CD4-positive, alpha-beta T cell treated with Interleukin-4 for 1 hour (primary cell): ENCODE measurements around the gene TENT4A.

Experiments
- DNase-seq, 2 donors: peaks; one replicate each; pipeline ENCODE4 v3.0.0-alpha.2; 2020 to 2022

TENT4A gene

GRCh38 chr5:6718718-6719117, 5.5 kb downstream of the TENT4A start:
- DNase-seq: peak in 1 of 2 donors; percentile 4

DNA sequence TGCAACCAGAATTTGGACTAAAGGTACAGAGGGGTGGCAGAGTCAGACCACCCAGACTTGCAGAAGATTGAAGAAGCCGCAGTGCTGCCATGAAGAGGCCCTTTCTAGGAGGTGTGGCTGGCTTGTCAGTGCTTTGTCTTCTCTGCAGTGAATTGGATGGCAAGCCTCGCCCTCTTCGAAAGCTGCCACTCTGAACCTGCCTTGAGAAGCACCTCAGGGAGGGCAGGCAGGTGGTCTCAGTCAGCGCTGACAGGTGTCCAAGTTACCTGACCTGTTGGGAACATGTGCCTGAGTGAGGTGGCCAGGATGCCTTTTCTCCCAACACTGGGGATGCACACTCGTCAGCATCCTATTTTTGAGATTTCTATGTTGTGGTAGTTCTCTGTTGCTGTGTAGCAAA, 6.2 kb downstream of the TENT4A start:
- DNase-seq: peak in 1 of 2 donors; percentile 5

GRCh38 chr5:6719896-6720560, 6.8 kb downstream of the TENT4A start:
- peak in 1 of 2 donors; percentile 9 for DNase-seq

GRCh38 chr5:6720561-6720921, 7.3 kb downstream of the TENT4A start:
- DNase-seq: no peak

DNA sequence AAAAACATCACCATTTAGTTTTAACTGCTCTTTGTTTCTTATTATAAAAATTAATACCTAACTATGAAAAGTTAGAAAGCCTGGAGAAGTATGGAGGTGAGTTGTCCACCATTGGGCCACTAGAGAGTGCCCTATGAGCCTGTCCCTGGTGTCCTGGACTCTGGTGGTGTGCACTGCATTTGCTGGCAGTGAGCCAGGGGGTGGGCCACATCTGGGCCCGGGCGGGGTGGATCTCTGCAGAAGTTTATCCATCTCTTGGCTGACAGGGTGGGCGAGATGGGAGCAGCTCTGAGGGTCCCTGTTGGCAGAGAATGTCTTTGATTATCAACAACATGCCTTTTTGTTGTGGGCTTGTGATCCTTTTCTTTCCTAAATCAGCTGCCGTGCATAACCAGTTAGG, 8.2 kb downstream of the TENT4A start:
- DNase-seq: peak in 1 of 2 donors; percentile 7

GRCh38 chr5:6722015-6722414, 8.8 kb downstream of the TENT4A start:
- peak in 1 of 2 donors; percentile 11 for DNase-seq

DNA sequence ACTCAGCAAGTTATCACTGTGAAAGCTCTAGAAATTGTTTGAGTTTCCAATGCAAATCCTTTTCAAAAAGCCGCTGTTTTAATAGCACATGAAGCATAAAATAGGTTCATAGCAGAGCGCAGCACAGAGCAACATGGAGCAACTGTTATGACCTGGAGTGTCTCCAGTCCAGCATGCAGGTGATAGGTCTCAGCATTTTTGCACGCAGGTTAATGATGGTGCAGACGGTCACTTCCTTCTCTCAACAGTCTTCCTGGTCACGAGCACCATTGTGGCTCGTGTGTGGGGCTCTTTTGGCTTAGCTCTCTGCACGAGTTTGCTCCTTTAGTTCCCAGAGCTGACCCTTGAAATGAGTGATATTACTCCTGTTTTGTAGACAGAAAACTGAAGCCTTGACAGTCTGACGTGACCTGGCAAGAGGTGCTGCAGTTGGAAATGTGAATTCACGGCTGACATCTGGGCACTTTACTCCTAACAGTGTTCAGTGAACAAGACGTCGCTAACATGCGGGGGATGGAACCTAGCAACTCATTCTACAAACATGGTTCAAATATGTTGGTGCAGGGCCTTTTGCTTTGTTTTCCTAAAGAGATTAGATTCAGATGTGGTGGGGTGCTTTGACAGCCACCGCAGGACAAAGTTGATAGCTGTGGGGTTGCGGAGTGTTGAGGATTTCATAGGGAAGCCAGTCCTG, 10.0 kb downstream of the TENT4A start:
- no peak for DNase-seq

DNA sequence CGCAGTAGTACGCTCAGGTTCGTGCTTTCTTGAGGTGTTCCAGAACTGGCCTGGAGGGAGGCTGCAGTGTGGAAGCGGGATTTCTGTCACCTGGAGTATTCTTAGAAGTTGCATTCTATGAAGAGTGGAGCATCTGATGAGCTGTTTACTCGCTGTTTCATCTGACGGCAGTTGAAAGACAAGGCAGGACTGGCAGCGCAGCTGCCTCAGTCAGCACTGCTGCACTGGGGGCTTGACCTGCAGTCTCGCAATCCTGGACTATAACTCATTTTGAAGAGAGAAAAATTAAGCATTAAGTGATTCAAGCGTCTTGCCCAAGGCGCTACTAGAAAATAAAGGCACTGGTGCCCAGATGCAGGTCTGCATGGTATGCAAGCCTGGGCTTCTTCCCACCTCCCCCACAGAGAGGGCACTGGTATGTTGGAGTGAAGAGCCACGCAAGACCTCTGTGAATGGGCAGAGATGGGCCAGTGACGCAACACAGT, 10.6 kb downstream of the TENT4A start:
- no peak for DNase-seq

DNA sequence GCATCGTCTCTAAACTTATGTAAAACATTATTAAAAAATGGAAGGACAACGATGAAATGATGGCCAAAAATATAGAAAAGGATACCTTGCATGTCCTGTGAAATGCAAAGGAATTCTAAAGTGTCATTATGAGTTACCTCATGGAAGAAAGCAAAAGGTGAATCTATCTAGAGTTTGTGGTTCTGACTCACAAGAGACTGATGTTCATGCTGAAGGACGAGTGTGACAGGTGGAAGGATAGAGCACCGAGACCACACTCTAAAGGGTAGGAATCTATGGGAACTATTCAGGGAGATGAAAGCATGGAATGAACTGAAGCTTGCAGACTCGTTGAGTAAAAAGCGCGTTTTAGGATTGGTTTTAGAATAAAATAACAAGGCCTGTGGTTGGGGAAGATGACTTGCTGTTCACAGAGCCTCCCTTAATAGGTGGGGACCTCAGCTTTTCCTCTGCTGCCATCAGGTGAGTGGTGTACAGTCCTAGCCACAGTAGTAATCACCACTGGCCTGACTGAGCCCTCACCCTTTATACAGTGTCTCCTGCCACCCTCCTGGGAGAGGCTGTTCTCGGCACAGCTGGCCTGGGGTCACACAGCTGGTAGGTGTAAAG, 11.2 kb downstream of the TENT4A start:
- no peak for DNase-seq

DNA sequence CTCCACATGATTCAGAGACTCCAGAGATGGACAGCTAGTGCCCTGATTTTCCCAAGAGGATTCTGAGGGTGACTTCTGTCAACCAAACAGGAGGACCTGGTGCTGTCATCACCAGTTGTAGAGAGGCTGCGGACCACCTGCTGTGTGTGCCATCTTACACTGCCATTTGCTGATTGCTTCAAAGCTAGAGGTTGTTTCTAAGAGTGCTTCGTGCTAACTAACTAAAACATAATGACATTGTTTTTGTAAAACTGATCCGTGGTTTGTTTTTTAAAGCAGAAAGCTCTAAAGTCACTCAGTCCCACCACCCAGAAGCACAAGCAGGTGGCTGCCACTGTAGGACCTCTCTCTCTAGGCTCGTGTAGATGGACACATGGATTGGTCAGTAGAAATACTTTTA, 12.2 kb downstream of the TENT4A start:
- DNase-seq: no peak

GRCh38 chr5:6726006-6726405, 12.8 kb downstream of the TENT4A start:
- no peak for DNase-seq

DNA sequence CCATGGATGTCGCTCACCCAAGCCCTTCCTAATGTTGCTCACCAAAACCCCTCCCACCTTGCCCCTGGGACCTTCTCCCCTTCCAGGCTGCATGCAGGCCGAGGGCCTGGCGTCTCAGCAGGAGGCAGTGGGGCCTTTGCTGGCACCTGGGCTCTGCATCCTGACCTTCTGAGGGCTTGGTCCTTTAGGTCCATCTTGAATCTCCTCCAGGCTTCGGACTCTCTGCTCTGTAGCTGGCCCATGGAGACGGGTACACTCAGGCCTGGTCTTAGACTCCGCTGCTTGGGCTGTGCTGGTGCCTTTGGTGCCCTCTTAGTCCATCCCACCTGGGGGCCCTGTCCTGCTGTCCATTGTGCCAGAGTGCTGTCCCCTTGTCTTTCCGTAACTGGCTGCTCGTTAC, 14.0 kb downstream of the TENT4A start:
- no peak for DNase-seq

DNA sequence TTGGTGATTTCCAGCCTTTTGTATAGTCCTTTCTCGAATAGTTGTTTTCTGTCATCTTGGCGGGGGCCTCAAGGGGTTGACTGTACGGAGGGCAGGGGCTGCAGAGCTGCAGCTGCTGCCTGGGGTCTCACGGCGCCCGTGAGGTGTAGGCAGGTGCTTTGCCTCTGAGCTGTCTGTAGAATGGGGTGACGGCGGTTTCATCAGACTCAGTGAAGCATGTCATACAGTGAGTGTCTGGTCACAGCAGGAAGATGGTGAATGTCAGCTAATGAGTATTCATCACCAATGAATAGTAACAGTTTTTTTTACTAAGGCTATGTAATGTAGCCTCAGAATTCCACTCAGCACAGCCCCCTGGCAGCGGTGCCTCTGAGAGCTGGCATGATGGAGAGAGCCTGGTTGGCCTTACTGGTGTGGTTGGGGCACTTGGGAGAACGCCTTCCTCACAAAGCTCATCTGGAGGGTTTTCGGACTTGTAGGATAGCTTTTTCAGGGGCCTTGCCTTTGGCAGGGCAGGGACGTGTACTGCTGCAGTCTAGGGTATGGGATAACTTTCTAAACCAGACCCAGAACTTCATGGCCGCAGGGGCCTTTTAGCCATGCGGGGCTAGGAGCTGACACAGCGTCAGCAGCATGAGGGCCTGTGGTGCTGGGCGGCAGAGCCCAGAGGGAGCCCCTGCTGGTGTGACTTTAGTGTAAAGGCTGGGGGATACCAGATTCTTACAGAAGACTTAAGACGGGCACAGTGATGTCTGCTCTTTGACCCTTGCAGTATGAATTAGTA, 15.0 kb downstream of the TENT4A start:
- DNase-seq: no peak

GRCh38 chr5:6728795-6729183, 15.6 kb downstream of the TENT4A start:
- DNase-seq: no peak

- peak; percentile 39 to 41 for DNase-seq
These were observed 16.4 kb downstream of the TENT4A start for GRCh38 chr5:6729386-6730310.

- DNase-seq: no peak
These were observed 17.2 kb downstream of the TENT4A start for GRCh38 chr5:6730407-6730806.

DNA sequence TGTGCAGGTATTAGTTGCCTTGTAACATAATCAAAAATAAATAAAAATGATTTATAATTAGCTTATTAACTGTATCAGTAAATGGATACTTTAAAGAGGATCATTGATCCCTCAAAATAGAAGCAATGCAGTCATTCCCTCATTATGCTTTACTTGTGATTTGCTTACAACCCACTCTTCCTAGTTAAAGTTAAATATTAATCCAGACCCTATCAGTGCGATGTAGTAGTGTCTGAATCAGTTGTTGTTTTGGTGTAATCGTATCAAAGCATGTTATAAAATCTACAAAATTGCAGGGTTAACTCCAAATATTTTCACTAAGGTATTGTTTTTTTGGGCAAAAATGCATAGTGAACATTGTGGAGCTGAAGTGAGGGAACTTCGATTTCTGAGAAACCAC, 17.6 kb downstream of the TENT4A start:
- no peak for DNase-seq

DNA sequence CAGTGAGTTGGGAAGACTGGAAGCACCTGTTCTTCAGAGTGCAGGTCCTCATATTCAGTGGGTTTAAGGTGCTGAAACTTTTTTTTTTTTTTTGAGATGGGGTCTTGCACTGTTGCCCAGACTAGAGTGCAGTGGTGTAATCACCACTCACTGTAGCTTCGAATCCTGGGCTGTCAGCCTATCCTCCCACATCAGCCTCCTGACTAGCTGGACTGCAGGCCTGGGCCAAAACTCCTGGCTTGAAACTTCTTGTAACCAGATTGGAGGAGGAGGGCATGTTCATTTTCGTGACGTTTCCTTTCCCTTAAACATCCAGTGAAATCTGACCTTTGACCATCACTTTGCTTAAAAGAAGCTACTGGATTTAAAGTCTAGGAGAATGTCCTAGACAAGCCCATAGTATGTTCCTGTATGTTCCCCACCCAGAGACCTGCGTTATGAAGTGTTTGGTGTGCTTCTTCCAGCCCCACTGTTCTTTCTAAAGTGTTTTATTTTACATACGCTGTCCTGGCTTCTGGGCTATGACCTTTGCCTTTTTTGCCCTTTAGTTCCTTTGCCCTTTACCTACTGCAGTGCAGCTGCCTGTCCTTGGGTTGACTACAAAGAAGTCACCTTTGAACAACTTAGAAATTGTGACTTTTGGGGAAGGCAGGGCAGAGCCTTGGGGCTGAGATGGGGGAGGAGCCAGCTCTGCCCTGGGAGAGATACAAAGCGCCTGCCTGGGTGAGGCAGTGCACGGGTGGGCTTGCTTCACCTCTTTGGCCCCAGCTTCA, 18.4 kb downstream of the TENT4A start:
- no peak for DNase-seq

DNA sequence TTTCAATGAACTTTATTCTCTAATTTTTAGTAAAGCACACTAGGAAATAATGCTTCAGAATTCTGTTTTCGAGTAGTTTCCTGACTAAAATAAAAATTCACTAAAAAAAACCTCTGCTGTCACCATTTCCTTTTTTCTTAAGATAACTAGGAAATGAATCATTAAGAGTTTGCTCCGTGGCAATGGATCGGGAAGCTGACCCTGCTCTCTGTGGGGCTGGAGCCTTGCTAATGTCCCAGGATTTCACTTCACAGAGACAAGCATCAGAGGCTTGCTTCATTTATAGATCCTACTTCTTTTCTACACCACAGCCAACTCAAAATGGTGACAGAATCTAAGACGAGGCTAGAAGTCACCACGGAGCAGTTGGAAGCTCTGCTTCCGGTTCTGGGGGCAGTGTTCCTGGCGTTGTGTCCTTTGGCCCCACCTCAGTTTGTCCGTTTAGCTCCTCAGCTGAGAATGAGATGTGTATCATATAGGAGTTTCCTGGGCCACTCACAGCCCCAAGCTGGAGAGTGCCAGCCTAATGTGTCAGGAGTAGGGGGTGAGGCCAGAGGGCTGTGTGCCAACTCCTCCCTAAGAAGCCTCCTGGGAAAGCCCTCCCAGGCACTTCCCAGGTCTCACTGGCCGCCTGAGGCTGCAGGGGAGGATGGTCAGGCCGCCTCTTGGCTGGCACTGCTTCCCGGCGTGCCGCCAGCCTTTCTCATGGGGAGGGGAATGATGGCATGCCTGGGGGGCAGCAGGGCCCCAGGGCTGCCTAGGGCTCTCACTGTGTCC, 19.6 kb downstream of the TENT4A start:
- DNase-seq: no peak

GRCh38 chr5:6733411-6734242, 20.4 kb downstream of the TENT4A start:
- DNase-seq: no peak
